Activated effector memory CD4-positive, alpha-beta T cell treated with anti-CD3 and anti-CD28 coated beads, Interleukin-2, amount 50 U/mL, for 16 hours (primary cell): ENCODE results near the gene FAM161A.
"Not testable (repeated sequence)": the region's sequence is repeated elsewhere in the genome, so short reads cannot be mapped to it uniquely, and the experiment has no call there.

Experiments
- DNase-seq: peaks from one replicate; pipeline ENCODE4 v3.0.0-alpha.2; 2020

FAM161A gene

GRCh38 chr2:61841286-61841685, 12.6 kb downstream of the FAM161A start:
- DNase-seq, result no peak

- no peak for DNase-seq
These were observed 19.0 kb downstream of the FAM161A start for GRCh38 chr2:61834893-61835292.

- DNase-seq, result no peak
These were observed 19.9 kb downstream of the FAM161A start for GRCh38 chr2:61833971-61834370.

DNA sequence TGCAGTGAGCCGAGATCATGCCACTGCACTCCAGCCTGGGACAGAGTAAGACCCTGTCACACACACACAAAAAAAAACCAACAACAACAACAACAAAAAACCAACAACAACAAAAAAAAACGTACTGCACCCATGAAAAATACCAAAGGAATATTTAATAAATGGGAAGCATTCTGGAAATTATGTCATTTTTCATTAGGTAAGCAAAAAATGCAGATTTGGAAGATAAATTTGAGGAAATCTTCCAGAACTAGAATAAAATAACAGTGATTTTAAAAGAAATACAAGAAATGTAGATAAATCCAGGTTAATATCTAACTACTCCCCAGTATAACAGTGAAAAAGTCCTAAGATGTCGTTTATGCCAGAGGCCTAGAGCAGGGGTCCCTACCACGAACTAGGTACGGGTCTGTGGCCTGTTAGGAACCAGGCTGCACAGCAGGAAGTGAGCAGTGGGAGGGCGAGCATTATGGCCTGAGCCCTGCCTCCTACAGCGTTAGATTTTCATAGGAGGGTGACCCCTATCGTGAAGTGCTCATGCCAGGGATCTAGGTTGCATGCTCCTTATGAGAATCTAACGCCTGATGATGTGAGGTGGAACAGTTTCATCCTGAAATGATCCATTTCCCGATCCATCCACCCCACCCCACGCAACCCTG, 21.5 kb downstream of the FAM161A start:
- no peak for DNase-seq

DNA sequence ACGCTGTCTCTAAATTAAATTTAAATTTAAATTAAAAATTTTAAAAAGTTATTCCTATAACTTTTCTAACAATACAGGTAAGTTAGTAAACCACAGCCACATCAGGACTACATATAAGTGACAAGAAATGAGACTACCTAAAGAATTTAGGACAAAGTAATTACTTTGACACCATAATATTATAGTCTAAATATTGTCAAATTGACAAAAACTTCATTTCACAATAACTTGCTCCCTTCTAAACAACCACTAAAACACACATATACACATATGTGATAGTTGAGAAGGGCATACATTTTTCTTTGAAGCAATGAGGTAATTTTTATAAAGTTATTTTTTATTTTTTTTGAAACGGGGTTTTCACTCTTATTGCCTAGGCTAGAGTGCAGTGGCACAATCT, 31.6 kb downstream of the FAM161A start:
- DNase-seq, result no peak

DNA sequence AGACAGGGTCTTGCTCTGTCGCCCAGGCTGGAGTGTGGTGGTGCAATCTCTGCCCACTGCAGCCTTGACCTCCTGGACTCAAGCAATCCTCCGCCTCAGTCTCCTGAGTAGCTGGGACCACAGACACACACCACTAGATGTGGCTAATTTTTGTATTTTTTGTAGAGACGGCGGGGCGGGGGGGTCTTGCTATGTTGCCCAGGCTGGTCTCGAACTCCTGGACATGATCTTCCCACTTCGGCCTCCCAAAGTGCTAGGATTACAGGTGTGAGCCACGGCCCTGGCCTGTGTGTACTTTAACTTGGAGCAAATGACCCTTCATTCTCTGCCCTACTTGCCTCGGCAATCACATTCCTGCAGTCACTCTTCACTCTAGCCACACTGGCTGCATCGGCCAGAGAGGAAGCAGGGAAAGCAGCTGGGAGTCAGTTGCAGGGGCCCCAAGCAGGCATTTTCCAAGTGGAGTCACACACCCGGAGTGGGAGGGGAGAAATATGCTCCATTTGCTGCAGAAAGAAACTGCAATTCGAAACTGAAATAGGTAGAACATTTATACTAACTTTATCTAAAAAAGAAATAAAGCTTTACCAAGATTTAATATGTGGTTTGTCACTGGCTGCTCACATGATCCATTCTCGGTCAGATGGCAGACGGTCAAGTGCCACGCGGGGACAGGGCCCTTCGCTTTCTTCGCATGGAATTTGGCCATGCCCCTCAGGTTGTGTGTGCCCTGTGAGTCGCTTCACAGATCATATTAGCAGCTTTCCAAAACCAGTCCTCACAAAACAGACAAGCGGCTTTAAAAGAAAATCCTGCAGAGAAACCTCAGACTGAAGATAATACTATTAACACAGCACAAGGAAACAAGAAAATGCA, 37.1 kb downstream of the FAM161A start:
- no peak for DNase-seq

- DNase-seq, result no peak
These were observed 39.2 kb downstream of the FAM161A start for GRCh38 chr2:61814539-61815160.

- not testable (repeated sequence) for DNase-seq
These were observed 40.5 kb downstream of the FAM161A start for GRCh38 chr2:61813314-61813713.

GRCh38 chr2:61811821-61812220, 42.0 kb downstream of the FAM161A start:
- no peak for DNase-seq

DNA sequence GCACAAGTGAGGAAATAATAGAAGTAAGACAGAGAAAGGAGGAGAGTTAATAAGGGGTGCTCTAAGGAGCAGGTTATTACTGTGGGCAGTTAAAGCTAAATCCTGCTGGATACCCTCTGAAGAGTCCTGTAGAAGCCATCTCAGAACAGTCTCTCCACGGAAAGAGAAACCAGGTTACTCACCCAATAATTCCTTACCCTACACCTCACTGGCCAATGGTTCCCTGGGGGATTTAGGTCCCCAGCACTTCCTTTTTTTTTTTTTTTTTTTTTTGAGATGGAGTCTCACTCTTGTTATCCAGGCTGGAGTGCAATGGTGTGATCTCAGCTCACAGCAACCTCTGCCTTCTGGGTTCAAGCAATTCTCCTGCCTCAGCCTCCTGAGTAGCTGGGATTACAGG, 43.7 kb downstream of the FAM161A start:
- DNase-seq, result not testable (repeated sequence)

DNA sequence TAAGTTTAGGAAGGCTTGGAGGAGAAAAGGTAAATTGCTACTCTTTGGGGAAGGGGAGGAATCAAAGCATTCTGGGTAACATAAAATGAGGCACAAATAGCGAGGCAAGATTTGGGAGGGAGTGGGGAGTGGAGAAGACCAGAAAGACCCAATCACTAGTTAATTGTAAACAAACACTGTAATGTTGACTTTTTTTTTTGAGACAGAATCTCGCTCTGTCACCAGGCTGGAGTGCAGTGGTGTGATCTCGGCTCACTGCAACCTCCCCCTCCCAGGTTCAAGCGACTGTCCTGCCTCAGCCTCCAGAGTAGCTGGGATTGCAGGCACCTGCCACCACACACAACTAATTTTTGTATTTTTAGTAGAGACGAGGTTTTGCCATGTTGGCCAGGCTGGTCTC, 45.2 kb downstream of the FAM161A start:
- DNase-seq, result not testable (repeated sequence)

DNA sequence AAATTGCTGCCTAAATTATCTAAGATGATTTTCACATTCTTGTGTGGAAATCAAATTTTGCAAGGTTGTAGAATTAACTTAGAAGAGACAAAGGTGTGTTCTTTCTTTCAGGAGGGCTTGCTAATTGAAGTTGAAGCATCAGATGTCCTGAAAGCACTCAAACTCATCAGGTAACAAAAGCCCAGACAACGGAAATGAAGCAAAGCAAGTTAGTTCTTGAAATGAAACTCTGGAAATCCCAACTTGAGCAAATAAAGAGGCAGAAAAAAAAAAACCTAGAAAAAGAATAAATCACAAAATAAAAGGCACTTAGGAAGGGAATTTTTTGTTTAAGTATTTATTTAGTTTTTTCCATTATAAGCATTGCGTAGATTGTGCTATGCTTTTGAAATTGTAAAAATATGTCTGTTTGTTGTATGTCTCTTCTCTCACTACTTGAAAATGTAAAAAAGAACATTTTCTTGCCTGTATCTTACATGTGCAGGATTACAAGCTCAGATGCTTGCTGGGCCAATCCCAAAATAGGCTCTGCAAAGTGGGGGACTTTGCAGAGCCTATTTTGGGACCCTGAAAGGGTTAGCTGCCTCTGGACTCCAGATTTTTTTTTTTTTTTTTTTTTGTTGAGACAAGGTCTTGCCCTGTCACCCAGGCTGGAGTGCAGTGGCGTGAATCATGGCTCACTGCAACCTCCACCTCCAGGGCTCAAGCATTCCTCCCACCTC, 46.7 kb downstream of the FAM161A start:
- DNase-seq, result no peak

GRCh38 chr2:61802548-61802947, 51.3 kb downstream of the FAM161A start:
- DNase-seq, result no peak

GRCh38 chr2:61799099-61799498, 54.8 kb downstream of the FAM161A start:
- no peak for DNase-seq

DNA sequence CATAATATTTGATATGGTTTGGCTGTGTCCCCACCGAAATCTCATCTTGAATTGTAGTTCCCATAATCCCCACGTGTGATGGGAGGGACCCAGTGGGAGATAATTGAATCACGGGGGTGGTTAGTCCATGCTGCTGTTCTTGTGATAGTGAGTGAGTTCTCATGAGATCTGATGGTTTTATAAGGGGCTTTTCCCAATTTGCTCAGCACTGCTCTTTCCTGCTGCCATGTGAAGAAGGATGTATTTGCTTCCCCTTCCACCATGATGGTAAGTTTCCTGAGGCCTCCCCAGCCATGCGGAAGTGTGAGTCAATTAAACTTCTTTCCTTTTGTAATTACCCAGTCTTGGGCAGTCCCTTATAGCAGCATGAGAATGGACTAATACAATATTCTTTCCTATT, 56.4 kb downstream of the FAM161A start:
- not testable (repeated sequence) for DNase-seq

- no peak for DNase-seq
These were observed 58.5 kb downstream of the FAM161A start for GRCh38 chr2:61795408-61795807.

DNA sequence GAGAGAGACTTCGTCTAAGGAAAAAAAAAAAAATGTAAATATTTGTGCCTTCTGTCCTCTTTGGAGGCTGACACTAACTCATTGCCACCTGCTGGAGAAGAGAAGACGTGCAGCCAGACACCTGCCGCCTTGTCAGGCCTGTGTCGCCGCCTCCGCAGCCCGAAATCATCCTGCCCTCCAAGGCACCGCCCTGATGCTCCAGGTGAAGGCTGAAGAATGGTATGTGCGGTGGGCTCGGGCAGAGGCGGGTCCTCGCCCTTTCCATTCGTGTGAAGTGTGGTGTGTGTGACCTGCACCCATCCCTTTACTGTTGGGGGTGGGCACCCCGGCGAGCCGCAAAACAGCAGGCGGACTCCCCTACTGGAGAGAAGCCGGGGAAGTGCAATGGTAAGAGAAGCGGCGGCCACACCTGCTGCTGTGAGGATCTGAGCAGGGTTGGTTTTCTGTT, 60.4 kb downstream of the FAM161A start:
- peak; percentile 88 for DNase-seq

- no peak for DNase-seq
These were observed 61.4 kb downstream of the FAM161A start for GRCh38 chr2:61792355-61792890.

GRCh38 chr2:61789807-61790602, 63.9 kb downstream of the FAM161A start:
- no peak for DNase-seq

- DNase-seq, result no peak
These were observed 65.8 kb downstream of the FAM161A start for GRCh38 chr2:61787941-61788563.

DNA sequence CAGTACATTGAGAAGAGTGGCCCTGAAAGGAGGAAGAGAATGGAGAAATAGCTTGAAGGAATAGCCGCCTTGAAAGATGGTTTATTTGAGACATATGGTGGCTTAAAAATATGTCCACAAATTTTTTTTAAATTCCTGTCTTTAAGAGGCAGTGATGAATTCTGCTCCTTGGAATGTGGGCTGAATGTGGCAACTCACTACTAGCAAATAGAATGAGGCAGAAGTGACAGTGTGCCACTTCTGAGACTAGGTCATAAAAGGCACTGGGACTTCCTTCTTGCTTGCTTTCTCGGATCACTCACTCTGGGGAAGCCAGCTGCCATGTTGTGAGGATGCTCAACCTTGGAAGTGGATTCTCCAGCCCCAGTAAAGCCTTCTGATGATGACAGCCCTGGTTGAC, 67.0 kb downstream of the FAM161A start:
- no peak for DNase-seq
